A673 (cell line): ENCODE measurements around the gene GDPD3.

Experiments used
- EZH2 ChIP-seq: fragments of 200-600 bp; sonication (generic); IDR thresholded peaks from 2 replicates; pipeline ENCODE4 v1.6.1; 2017; ENCODE audit warnings: borderline replicate concordance, low read depth, mild to moderate bottlenecking, mixed read lengths, antibody characterized with exemption, low read length; ENCODE audit not compliant: poor library complexity, severe bottlenecking
- TF ChIP-seq, protein P1 (sequence below): fragments of 300-800, 200-600 bp; sonication (generic); conservative IDR thresholded peaks from 2 replicates; pipeline ENCODE4 v1.5.1; 2017; ENCODE audit warnings: low read depth, mild to moderate bottlenecking, antibody characterized with exemption, low read length, moderate library complexity, mixed read lengths

DNA sequence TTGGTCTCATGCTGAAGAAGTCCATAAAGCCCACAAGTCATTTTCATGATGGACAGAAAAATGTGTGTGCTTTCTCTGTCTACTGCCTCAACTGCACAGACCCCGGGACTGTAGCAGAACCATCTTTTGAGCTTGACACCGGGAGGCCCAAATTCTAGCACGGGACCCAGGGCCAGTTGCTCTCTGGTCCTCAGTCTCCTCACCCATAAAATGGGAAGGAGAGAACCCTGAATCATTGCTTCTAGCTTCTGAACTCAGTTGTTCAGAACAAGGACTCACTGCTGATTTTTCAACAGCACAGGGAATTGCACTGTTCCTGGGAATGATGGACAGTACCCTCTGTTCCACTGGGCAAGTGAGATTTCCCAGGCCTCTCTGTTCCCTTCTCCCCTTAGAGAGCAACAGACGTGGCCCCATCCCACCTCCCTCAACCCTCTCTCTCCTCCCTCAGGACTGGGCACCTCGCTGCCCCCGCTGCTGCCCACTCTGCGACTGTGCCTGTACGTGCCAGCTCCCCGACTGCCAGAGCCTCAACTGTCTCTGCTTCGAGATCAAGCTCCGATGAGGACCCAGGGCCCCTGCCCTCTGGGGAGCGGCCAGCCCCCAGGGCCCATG lies 50.0 kb downstream of the GDPD3 start:
- TF ChIP-seq, protein P1, sequence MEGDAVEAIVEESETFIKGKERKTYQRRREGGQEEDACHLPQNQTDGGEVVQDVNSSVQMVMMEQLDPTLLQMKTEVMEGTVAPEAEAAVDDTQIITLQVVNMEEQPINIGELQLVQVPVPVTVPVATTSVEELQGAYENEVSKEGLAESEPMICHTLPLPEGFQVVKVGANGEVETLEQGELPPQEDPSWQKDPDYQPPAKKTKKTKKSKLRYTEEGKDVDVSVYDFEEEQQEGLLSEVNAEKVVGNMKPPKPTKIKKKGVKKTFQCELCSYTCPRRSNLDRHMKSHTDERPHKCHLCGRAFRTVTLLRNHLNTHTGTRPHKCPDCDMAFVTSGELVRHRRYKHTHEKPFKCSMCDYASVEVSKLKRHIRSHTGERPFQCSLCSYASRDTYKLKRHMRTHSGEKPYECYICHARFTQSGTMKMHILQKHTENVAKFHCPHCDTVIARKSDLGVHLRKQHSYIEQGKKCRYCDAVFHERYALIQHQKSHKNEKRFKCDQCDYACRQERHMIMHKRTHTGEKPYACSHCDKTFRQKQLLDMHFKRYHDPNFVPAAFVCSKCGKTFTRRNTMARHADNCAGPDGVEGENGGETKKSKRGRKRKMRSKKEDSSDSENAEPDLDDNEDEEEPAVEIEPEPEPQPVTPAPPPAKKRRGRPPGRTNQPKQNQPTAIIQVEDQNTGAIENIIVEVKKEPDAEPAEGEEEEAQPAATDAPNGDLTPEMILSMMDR = no peak
- no peak for TF ChIP-seq EZH2
